Midbrain (tissue), 1 donor: ENCODE data around the gene TMEM120A.

ENCODE experiments used
- DNase-seq: peaks from one replicate; lab custom pipeline; 2025; lab: John Stamatoyannopoulos, UW

TMEM120A gene

DNA sequence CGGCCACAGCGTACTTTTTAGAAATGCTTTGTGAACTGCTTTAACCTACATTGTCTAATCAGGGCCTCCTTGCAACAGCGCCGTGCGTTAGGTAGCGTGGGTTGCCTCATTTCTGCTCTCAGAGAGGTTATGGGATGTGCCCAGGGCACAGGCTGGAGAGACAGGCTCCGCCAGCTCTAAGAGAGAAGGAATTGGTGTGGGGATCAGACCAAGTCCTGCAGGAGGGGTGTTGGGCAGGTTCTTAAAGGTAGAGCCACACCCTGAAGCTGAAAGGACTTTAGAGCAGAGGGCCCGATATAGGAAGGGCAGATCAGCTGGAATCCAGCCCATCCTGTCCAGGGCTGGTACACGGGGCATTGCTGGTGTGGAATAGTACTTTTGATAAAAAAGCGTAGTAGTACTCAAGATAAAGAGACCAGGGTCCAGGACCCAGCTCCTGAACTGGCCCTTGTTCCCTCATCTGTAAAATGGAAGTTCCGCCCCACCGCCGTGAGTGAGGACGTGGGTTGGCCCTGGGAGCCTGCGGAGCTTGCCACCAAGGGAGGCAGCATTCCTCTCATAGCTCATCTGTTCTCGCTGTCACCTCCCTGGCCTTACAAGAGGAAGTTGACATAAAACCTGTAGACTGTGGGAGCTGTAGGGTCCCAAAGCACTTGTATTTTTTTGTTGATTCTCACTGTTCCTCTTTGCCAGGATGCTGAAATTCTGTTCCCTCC lies 37.2 kb downstream of the TMEM120A start:
- DNase-seq, result no peak

GRCh38 chr7:75955331-75955955 lies 39.0 kb downstream of the TMEM120A start:
- DNase-seq, result no peak

- no peak for DNase-seq
Observed at GRCh38 chr7:75953931-75954330, 40.5 kb downstream of the TMEM120A start.

DNA sequence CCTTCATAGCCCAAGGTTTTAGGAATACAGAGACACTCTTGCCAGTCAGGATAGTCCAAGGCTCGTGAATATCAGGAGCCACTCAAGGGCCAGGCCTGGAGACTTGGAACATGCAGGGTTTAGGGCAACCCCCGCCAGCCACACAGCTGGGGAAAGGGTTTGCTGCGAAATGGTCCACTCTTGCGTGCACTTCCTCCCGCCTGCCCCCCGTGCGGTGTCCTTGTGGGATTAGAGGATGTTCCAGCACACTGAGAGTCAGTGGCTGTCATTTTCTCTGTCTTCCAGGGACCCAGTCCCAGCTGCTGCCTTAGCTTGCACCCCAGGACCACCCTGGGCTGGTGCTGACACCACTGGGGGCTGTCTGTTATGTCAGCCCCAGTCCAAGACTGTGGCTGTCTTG lies 41.0 kb downstream of the TMEM120A start:
- no peak for DNase-seq

- DNase-seq, result no peak
Observed at GRCh38 chr7:75951506-75951905, 42.9 kb downstream of the TMEM120A start.

- no peak for DNase-seq
Observed at GRCh38 chr7:75950111-75950681, 44.2 kb downstream of the TMEM120A start.

- no peak for DNase-seq
Observed at GRCh38 chr7:75948179-75948578, 46.2 kb downstream of the TMEM120A start.

DNA sequence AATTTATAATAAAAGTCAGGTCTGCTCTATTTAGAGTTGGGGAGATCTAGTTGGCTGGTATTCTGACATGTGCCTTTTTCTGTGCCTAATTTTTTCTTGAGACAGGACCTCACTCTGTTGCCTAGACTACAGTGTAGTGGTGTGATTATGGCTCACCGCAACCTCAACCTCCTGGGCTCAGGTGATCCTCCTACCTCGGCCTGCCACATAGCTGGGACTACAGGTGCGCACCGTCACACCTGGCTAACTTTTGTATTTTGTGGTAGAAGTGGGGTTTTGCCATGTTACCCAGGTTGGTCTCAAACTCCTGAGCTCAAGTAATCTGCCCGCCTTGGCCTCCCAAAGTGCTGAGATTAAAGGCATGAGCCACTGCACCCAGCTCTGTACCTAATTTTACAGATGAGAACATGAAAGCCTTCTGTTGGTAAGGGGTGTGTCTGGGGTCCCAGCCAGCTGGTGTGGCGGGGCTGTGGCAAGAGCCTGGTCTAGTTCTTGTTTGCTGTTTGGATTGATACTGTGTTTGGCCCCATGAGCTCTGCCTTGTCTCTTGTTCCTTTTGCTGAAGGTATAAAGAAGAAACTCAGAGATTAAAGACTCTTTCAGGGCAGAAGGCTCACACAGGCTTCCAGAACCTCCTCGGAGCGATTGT lies 48.1 kb downstream of the TMEM120A start:
- DNase-seq, result no peak

- no peak for DNase-seq
Observed at GRCh38 chr7:75945297-75946168, 48.9 kb downstream of the TMEM120A start.

DNA sequence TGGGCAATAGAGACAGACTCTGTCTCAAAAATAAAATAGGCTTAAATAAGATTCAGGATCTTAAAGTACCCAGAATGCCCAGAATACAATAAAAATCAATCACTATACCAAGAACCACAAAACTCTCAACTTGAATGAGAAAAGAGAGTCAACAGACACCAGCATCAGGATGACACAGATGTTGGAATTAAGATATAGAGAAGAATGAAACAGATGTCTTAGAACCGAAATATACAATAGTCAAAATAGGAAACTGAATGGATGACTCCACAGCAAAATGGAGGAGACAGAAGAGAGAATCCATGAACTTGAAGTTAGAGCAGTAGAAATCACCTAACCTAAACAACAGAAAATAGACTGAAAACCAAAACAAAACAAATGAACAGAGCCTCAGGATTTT lies 49.9 kb downstream of the TMEM120A start:
- no peak for DNase-seq

GRCh38 chr7:75943864-75944263 lies 50.5 kb downstream of the TMEM120A start:
- DNase-seq, result no peak

GRCh38 chr7:75938921-75939320 lies 55.5 kb downstream of the TMEM120A start:
- no peak for DNase-seq

GRCh38 chr7:75937958-75938786 lies 56.2 kb downstream of the TMEM120A start:
- DNase-seq, result peak; percentile 56
